HL-60 (cell line): Measurements from ENCODE around the gene CMC1.

ENCODE experiments used
- DNase-seq, 2 experiments: peaks; one replicate each; pipeline ENCODE4 v3.0.0-alpha.2; 2010 to 2020; ENCODE audit warnings: low read depth in 1 of 2, low spot score in 1 of 2
- H3K27ac ChIP-seq: fragments of 250-450 bp; sonication (Bioruptor Pico); replicated peaks from 2 replicates; pipeline ENCODE4 v1.5.1; 2020; ENCODE audit warnings: mild to moderate bottlenecking, moderate library complexity
- H3K27me3 ChIP-seq: fragments of 250-450 bp; sonication (Bioruptor Pico); 2 replicates; pipeline ENCODE4 v1.5.1; 2021; ENCODE audit warnings: mild to moderate bottlenecking, moderate library complexity; ENCODE audit not compliant: insufficient read depth, poor library complexity, severe bottlenecking
- H3K4me3 ChIP-seq: replicated peaks from 2 replicates; pipeline ENCODE4 v1.5.1; 2011; ENCODE audit warnings: mild to moderate bottlenecking, control low read depth, low read length; ENCODE audit not compliant: insufficient read depth
- GABPA ChIP-seq: IDR thresholded peaks from 2 replicates; pipeline ENCODE4 v1.6.1; 2012; ENCODE audit warnings: low read depth
- POLR2AphosphoS5 ChIP-seq: IDR thresholded peaks from 2 replicates; pipeline ENCODE4 v1.6.1; 2012; ENCODE audit warnings: low read depth
- SPI1 ChIP-seq: IDR thresholded peaks from 2 replicates; pipeline ENCODE4 v1.6.1; 2012; ENCODE audit warnings: low read depth, mild to moderate bottlenecking, borderline replicate concordance
- TF ChIP-seq, protein P1 (sequence below): IDR thresholded peaks from one replicate; pipeline ENCODE4 v1.5.1; 2011; ENCODE audit warnings: low read length, control low read depth, inconsistent platforms; ENCODE audit not compliant: insufficient read depth
- TF ChIP-seq, protein P2 (sequence below): IDR thresholded peaks from 2 replicates; pipeline ENCODE4 v1.6.1; 2012; ENCODE audit warnings: low read depth; ENCODE audit not compliant: insufficient replicate concordance

Gene CMC1

DNA sequence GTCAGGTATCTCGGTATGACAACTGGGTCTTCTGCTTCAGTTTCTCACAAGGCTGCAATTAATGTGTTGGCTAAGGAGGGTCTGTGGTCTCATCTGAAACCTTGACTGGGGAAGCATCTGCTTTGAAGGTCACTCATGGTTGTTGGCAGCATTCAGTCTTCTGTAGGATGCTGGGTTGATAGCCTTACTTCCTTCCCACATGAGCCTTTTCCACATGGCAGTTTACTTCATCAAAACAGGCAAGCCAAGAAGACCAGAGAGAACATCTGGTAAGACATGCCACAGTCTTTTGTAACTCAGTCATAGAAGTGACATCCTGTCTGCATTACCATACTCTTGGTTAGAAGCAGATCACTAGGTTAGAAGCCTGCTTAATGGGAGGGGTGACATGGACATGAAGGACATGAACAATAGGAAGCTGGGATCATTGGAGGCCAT lies 49.5 kb downstream of the CMC1 start:
- Histone ChIP-seq H3K27me3 (no peaks in the 10 kb centered on the region), H3K4me3 (no peak overlapping the region), H3K27ac (no peak overlapping the region)
- TF ChIP-seq POLR2AphosphoS5 (no peak), SPI1 (no peak), GABPA (no peak)
- TF ChIP-seq, protein P1, sequence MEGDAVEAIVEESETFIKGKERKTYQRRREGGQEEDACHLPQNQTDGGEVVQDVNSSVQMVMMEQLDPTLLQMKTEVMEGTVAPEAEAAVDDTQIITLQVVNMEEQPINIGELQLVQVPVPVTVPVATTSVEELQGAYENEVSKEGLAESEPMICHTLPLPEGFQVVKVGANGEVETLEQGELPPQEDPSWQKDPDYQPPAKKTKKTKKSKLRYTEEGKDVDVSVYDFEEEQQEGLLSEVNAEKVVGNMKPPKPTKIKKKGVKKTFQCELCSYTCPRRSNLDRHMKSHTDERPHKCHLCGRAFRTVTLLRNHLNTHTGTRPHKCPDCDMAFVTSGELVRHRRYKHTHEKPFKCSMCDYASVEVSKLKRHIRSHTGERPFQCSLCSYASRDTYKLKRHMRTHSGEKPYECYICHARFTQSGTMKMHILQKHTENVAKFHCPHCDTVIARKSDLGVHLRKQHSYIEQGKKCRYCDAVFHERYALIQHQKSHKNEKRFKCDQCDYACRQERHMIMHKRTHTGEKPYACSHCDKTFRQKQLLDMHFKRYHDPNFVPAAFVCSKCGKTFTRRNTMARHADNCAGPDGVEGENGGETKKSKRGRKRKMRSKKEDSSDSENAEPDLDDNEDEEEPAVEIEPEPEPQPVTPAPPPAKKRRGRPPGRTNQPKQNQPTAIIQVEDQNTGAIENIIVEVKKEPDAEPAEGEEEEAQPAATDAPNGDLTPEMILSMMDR: no peak
- TF ChIP-seq, protein P2, sequence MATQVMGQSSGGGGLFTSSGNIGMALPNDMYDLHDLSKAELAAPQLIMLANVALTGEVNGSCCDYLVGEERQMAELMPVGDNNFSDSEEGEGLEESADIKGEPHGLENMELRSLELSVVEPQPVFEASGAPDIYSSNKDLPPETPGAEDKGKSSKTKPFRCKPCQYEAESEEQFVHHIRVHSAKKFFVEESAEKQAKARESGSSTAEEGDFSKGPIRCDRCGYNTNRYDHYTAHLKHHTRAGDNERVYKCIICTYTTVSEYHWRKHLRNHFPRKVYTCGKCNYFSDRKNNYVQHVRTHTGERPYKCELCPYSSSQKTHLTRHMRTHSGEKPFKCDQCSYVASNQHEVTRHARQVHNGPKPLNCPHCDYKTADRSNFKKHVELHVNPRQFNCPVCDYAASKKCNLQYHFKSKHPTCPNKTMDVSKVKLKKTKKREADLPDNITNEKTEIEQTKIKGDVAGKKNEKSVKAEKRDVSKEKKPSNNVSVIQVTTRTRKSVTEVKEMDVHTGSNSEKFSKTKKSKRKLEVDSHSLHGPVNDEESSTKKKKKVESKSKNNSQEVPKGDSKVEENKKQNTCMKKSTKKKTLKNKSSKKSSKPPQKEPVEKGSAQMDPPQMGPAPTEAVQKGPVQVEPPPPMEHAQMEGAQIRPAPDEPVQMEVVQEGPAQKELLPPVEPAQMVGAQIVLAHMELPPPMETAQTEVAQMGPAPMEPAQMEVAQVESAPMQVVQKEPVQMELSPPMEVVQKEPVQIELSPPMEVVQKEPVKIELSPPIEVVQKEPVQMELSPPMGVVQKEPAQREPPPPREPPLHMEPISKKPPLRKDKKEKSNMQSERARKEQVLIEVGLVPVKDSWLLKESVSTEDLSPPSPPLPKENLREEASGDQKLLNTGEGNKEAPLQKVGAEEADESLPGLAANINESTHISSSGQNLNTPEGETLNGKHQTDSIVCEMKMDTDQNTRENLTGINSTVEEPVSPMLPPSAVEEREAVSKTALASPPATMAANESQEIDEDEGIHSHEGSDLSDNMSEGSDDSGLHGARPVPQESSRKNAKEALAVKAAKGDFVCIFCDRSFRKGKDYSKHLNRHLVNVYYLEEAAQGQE: no peak
- DNase-seq: no peak

DNA sequence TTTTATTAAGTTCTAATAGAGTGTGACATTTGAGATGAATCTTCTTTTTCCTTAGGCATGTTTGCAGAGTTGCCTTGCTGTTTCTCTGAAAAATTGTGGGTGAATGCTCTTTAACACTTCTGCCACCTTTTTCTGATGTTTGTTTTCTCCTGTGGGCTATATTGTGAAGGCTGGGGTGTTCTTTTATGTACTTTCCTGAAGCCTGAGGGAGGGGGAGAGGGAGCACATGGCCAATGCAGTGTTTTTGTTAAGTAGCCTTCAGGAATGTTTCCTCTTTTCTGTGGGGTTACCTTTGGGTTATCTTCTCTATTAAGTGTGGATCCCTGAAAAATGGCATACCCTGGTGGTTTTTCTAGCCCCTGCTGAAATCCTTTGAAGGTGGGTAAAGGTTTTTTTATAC lies 50.2 kb downstream of the CMC1 start:
- H3K27me3 ChIP-seq: no peaks in the 10 kb centered on the region
- H3K27ac ChIP-seq: no peak overlapping the region
- TF ChIP-seq GABPA (no peak), SPI1 (no peak)
- no peak for DNase-seq
- no peak overlapping the region for H3K4me3 ChIP-seq

- no peaks in the 10 kb centered on the region for H3K27me3 ChIP-seq
- DNase-seq: no peak
- H3K27ac ChIP-seq: no peak overlapping the region
- TF ChIP-seq, protein P2: no peak
- TF ChIP-seq, protein P1: no peak
- TF ChIP-seq GABPA (no peak), POLR2AphosphoS5 (no peak), SPI1 (no peak)
- no peak overlapping the region for H3K4me3 ChIP-seq
Measured at GRCh38 chr3:28292622-28293021, 51.2 kb downstream of the CMC1 start.

- Histone ChIP-seq H3K4me3 (no peak overlapping the region), H3K27me3 (no peaks in the 10 kb centered on the region), H3K27ac (no peak overlapping the region)
- DNase-seq: no peak
- no peak for TF ChIP-seq GABPA
- TF ChIP-seq, protein P1: no peak
- TF ChIP-seq POLR2AphosphoS5: no peak
Measured at GRCh38 chr3:28294667-28295413, 53.4 kb downstream of the CMC1 start.
